Naive B cell (primary cell): Measurements from ENCODE around the gene NFATC1. TPM values are rescaled to one million over a fixed set of nuclear protein-coding genes. Genes with fewer than 3 reads are reported as not detected.

Experiments
- ATAC-seq, 2 donors: fragments of 150-1000 bp; cut with Tn5 transposase; 2 replicates each; pipeline ENCODE4 v1.10.0; 2021; ENCODE audit warnings: low read depth in 2 of 2, mild to moderate bottlenecking in 2 of 2, moderate library complexity in 2 of 2
- DNase-seq: peaks from one replicate; pipeline ENCODE4 v3.0.0; 2022
- H3K27ac Mint-ChIP-seq, 6 donors: one replicate each; pipeline ENCODE4 v1.8.0; 2020 to 2022; ENCODE audit warnings: mild to moderate bottlenecking in 6 of 6, mixed read lengths in 6 of 6, moderate library complexity in 5 of 6, inconsistent platforms in 2 of 6
- H3K27me3 Mint-ChIP-seq, 3 donors: one replicate each; pipeline ENCODE4 v1.8.0; 2021 to 2022; ENCODE audit warnings: mixed read lengths in 3 of 3, mild to moderate bottlenecking in 1 of 3
- H3K36me3 Mint-ChIP-seq, 2 donors: one replicate each; pipeline ENCODE4 v1.8.0; 2020 to 2022; ENCODE audit warnings: mixed read lengths in 2 of 2, inconsistent platforms in 1 of 2, mild to moderate bottlenecking in 1 of 2
- H3K4me1 Mint-ChIP-seq, 3 donors: one replicate each; pipeline ENCODE4 v1.8.0; 2020 to 2022; ENCODE audit warnings: mixed read lengths in 3 of 3, inconsistent platforms in 1 of 3, mild to moderate bottlenecking in 1 of 3, moderate library complexity in 1 of 3
- H3K4me3 Mint-ChIP-seq, 8 donors: one replicate each; pipeline ENCODE4 v1.8.0; 2020 to 2022; ENCODE audit warnings: mild to moderate bottlenecking in 8 of 8, mixed read lengths in 8 of 8, moderate library complexity in 8 of 8, inconsistent platforms in 2 of 8
- H3K9me3 Mint-ChIP-seq, 7 donors: one replicate each; pipeline ENCODE4 v1.8.0; 2020 to 2022; ENCODE audit warnings: mixed read lengths in 7 of 7, mild to moderate bottlenecking in 5 of 7, inconsistent platforms in 2 of 7, moderate library complexity in 1 of 7
- polyA plus RNA-seq, 6 donors: library from polyadenylated mRNA; unstranded; fragments of 300-500 nt; fragmentation: Illumina TruSeq; gene quantifications; one replicate each; pipeline ENCODE4 v1.2.3, GENCODE V29; 2021; ENCODE audit warnings: low read depth in 6 of 6

Gene NFATC1
- polyA plus RNA-seq, 6 donors from 2014 or later, result 35.7 to 77.8 (median 51.1) TPM

DNA sequence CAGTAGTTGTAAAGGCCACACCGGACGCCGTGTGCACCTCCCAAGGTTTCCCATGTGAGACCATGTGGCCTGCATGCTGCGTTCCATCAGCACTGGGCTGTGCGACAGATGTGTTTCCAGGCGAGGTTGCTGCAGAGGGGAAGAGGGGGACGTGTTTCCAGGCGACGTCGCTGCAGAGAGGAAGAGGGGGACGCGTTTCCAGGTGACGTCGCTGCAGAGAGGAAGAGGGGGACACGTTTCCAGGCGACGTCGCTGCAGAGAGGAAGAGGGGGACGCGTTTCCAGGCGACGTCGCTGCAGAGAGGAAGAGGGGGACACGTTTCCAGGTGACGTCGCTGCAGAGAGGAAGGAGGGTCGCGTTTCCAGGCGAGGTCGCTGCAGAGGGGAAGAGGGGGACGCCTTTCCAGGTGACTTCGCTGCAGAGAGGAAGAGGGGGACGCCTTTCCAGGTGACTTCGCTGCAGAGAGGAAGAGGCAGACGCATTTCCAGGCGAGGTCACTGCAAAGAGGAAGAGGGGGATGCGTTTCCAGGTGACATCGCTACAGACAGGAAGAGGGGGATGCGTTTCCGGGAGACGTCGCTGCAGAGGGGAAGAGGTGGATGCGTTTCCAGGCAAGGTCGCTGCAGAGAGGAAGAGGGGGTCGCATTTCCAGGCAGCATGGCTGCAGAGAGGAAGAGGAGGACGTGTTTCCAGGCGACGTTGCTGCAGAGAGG, 24.5 kb downstream of the NFATC1 start:
- Mint-ChIP-seq H3K27me3 (no peaks in the 10 kb centered on the region), H3K4me3 (peak overlapping the region in 2 of 8 donors; percentile 66 to 75), H3K36me3 (peaks cover 12 to 25% of the 10 kb centered on the region in 2 donors), H3K9me3 (no peaks in the 10 kb centered on the region), H3K27ac (peak overlapping the region in 3 of 6 donors; percentile 66 to 89 (median 82)), H3K4me1 (peaks cover 30 to 47% (median 37%) of the 10 kb centered on the region in 3 donors)
- DNase-seq (no peak), ATAC-seq (no peak)

- Mint-ChIP-seq H3K4me3 (peak overlapping the region in 1 of 8 donors; percentile 47), H3K4me1 (peaks cover 31 to 47% (median 39%) of the 10 kb centered on the region in 3 donors), H3K27me3 (no peaks in the 10 kb centered on the region), H3K9me3 (no peaks in the 10 kb centered on the region), H3K27ac (peak overlapping the region in 2 of 6 donors; percentile 29 to 59), H3K36me3 (peaks cover 12 to 28% of the 10 kb centered on the region in 2 donors)
- ATAC-seq (no peak), DNase-seq (no peak)
These were observed 25.6 kb downstream of the NFATC1 start for GRCh38 chr18:79421275-79421857.

- Mint-ChIP-seq H3K27ac (peak overlapping the region in 3 of 6 donors; percentile 76 to 86 (median 80)), H3K9me3 (no peaks in the 10 kb centered on the region), H3K4me1 (peaks cover 28 to 46% (median 38%) of the 10 kb centered on the region in 3 donors), H3K36me3 (peaks cover 12 to 28% of the 10 kb centered on the region in 2 donors), H3K4me3 (peak overlapping the region in 3 of 8 donors; percentile 35 to 57 (median 56)), H3K27me3 (no peaks in the 10 kb centered on the region)
- no peak for DNase-seq
- ATAC-seq, result no peak
These were observed 26.5 kb downstream of the NFATC1 start for GRCh38 chr18:79422022-79422782.

DNA sequence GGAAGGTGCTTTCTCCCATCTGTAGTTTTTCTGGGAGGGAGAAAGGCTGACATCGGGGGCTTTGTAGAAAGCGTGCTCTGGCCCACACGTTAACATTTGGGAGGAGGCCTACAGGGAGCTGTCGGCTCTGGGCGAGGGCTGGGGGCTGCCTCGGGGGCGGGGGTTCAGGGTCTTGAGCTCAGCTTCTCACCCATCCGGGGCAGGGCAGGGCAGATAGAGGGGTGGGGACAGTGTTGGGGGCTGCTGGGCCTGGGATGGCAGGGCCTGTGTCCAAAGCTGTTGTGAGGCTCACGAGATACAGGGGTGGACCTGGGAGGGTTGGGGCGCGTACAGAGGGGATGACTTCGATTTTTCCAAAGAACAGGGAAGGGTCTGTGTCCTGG, 27.0 kb downstream of the NFATC1 start:
- no peaks in the 10 kb centered on the region for H3K27me3 Mint-ChIP-seq
- H3K27ac Mint-ChIP-seq, result no peak overlapping the region
- no peak for ATAC-seq
- no peak for DNase-seq
- no peaks in the 10 kb centered on the region for H3K9me3 Mint-ChIP-seq
- peaks cover 28 to 47% (median 38%) of the 10 kb centered on the region in 3 donors for H3K4me1 Mint-ChIP-seq
- H3K4me3 Mint-ChIP-seq, result no peak overlapping the region
- H3K36me3 Mint-ChIP-seq, result peaks cover 12 to 28% of the 10 kb centered on the region in 2 donors

DNA sequence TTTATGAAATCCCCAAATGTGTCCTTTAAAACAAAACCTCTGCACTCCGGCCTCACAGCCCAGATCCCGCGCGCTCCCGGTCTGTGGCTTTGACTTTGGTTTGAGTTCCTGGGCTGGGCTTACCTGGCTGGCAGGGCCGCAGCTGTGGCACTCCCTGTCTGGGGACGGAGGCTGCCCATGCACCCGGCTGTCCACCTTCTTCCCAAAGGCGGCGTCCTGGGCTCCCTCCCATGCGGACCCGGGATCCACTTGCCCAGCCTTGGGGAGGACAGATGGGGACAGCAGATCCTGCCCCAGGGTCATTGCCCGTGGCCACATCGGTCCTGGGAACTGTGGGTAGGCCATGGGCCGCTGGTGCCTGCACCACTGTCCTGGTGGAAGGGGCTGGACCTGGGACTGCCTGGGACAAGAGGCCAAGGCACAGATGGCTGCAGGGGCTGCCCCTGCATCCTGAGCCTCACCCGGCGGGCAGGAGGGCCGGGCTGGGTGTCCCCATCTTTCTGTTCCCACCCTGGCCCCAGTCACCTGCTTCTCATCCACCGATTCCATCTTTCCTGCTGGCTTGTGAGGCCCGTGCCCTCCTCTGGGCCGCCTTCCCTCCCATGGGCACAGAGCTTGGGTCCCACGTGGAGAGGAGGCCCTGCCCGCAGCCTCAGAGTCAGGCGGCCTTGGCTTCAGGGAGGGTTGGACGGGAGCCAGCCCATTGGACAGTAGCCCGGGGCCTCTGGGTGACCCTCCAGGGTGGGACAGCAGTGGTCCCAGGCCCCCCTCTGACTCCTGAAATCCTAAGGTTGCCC, 27.7 kb downstream of the NFATC1 start:
- Mint-ChIP-seq H3K27ac (peak overlapping the region in 3 of 6 donors; percentile 31 to 56 (median 42)), H3K27me3 (no peaks in the 10 kb centered on the region), H3K4me1 (peaks cover 30 to 48% (median 42%) of the 10 kb centered on the region in 3 donors), H3K36me3 (peaks cover 12 to 28% of the 10 kb centered on the region in 2 donors), H3K9me3 (no peaks in the 10 kb centered on the region), H3K4me3 (no peak overlapping the region)
- DNase-seq (no peak), ATAC-seq (no peak)

DNA sequence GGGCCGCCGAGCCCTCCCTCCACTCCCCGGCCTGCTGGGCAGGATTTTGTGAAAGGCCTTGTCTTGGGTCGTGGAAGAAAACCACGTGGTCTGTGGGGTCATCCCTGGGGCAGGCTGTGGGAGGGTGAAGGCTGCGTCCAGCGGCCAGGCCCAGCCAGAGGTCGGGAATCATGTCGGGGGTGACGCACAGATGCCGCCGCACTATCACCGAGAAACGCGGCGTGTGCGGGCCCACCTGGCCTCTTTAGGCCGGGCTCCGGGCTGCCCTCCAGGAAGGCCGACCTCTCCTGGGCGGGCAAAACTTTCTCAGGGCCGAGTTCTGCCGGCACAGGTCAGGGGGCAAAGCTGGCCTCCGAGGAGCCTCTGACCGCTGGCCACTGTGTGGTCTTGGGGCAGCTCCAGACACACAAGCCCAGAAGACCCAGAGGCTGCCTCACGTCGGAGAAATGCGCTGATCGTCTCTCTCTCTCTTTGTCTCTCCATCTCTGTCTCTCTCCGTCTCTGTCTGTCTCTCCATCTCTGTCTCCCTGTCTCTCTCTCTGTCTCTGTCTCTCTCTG, 28.4 kb downstream of the NFATC1 start:
- Mint-ChIP-seq H3K27ac (peak overlapping the region; percentile 28 to 96 (median 89)), H3K4me3 (peak overlapping the region in 1 of 8 donors; percentile 10), H3K27me3 (no peaks in the 10 kb centered on the region), H3K4me1 (peaks cover 33 to 49% (median 47%) of the 10 kb centered on the region in 3 donors), H3K9me3 (no peaks in the 10 kb centered on the region), H3K36me3 (peaks cover 12 to 28% of the 10 kb centered on the region in 2 donors)
- ATAC-seq, result no peak
- no peak for DNase-seq

DNA sequence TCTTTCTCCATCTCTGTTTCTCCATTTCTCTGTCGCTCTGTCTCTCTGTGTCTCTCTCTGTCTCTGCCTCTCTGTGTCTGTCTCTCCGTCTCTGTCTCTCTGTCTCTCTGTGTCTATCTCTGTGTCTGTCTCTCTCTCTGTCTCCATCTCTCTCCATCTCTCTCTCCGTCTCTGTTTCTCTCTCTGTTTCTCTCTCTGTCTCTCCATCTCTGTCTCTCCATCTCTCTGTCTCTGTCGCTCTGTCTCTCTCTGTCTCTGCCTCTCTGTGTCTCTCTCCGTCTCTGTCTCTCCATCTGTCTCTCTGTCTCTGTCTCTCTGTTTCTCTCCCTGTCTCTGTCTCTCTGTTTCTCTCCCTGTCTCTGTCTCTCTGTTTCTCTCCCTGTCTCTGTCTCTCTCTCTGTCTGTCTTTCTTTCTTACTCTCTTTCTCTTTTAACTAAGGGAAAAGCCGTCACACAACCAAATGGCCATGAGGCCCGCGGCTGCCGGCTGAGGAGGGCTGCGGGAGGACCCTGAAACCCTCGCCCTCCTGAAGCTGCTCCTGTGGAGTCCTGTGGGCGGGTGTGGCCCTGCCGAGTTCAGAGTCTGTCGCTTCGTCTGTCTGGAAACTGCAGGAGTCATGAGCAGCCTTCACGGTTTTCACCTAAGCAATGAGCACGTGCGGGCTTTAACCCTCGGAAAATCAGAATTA, 29.3 kb downstream of the NFATC1 start:
- Mint-ChIP-seq H3K4me3 (peak overlapping the region in 3 of 8 donors; percentile 10 to 79 (median 59)), H3K27me3 (no peaks in the 10 kb centered on the region), H3K4me1 (peaks cover 33 to 52% (median 51%) of the 10 kb centered on the region in 3 donors), H3K27ac (peak overlapping the region in 5 of 6 donors; percentile 89 to 96 (median 93)), H3K9me3 (no peaks in the 10 kb centered on the region), H3K36me3 (peaks cover 7 to 23% of the 10 kb centered on the region in 2 donors)
- ATAC-seq, result no peak
- no peak for DNase-seq

DNA sequence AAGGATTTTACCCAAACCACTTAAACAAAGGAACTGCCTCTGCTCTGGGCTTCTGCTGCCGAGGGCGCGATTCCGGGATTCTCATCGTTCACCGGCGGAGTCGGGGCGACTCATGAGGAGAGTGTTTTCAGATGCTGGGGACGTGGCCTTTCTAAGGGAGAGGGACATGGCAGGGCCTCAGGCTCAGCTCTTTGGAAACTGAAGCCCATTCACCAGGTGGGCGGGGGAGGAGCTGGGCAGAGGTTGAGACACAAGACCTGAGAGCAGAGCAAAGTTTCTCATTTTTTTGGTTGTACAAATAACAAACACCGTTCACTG, 29.8 kb downstream of the NFATC1 start:
- Mint-ChIP-seq H3K27ac (peak overlapping the region in 3 of 6 donors; percentile 59 to 89 (median 68)), H3K4me3 (peak overlapping the region in 1 of 8 donors; percentile 2), H3K27me3 (no peaks in the 10 kb centered on the region), H3K36me3 (peaks cover 7 to 18% of the 10 kb centered on the region in 2 donors), H3K4me1 (peaks cover 31 to 52% (median 51%) of the 10 kb centered on the region in 3 donors), H3K9me3 (no peaks in the 10 kb centered on the region)
- DNase-seq, result no peak
- ATAC-seq, result no peak

DNA sequence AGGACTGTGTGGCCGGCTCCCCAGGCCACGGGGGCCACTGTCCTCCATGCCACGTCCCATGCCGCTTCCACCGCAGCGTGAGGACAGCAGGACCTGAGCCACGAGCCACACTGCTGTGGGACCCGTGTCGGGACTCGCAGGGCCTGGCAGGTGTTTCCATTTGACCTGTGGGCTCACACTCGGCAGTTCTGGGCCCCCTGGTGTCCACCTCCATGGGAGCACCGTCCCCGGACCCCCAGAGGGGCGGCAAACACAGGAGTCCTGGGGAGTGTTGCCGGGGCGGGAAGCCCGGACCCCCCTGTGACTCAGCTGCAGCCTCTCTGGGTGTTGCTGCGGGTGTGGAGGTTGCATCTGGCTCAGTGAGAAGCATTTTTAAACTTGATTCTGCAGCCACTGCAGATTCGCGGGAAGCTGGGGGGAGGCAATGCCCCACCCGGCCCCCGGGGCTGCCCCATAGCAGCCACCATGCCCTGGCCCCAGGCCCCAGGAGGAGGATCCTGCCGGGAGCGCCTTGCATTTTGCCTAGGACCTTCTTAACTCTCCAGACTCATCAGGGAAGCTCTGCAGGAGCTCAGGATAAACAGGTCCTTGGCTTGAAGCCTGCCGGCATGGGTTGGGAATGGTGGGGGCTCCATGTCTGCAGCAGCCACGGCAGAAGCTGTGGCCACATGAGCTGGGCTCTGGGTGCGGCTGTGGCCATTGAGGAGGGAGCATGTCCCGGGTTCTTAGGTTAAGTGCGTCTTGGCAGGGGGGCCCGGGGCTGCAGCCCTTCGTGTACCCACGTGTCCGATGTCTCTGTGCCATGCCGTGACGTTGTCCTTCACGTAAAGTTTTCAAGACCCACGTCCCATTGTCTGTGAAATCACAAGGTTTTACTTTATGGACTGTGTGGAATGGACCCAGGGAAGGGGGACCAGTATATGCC, 30.9 kb downstream of the NFATC1 start:
- H3K4me3 Mint-ChIP-seq, result peak overlapping the region in 1 of 8 donors; percentile 9
- no peak for DNase-seq
- H3K36me3 Mint-ChIP-seq, result peaks cover 7 to 15% of the 10 kb centered on the region in 2 donors
- H3K27me3 Mint-ChIP-seq, result no peaks in the 10 kb centered on the region
- peaks cover 33 to 59% (median 54%) of the 10 kb centered on the region in 3 donors for H3K4me1 Mint-ChIP-seq
- H3K27ac Mint-ChIP-seq, result peak overlapping the region in 2 of 6 donors; percentile 31 to 65
- no peaks in the 10 kb centered on the region for H3K9me3 Mint-ChIP-seq
- ATAC-seq, result no peak

DNA sequence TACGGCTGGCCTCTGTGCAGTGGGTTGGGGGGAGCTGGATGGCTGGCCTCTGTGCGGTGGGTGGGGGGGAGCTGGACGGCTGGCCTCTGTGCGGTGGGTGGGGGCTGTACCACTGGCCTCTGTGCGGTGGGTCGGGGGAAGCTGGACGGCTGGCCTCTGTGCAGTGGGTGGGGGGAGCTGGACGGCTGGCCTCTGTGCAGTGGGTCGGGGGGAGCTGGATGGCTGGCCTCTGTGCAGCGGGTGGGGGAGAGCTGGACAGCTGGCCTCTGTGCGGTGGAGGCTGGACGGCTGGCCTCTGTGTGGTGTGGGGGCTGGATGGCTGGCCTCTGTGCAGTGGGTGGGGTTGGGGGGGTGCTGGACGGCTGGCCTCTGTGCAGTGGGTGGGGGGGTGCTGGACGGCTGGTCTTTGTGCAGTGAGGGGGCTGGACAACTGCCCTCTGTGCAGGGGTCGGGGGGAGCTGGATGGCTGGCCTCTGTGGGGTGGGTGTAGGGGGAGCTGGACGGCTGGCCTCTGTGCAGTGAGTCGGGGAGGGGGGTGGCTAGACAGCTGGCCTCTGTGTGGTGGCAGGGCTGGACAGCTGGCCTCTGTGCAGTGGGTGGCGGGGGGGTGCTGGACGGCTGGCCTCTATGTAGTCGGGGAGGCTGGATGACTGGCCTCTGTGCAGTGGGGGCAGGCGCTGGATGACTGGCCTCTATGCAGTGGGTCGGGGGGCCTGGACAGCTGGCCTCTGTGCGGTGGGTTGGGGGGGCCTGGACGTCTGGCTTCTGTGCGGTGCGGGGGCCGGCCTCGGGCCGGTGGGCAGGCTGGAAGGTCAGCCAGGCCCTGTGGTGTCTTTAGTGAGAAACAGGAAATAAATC, 31.9 kb downstream of the NFATC1 start:
- Mint-ChIP-seq H3K4me1 (peaks cover 31 to 53% (median 52%) of the 10 kb centered on the region in 3 donors), H3K4me3 (peak overlapping the region in 1 of 8 donors; percentile 9), H3K36me3 (peaks cover 7 to 15% of the 10 kb centered on the region in 2 donors), H3K9me3 (no peaks in the 10 kb centered on the region), H3K27ac (peak overlapping the region in 2 of 6 donors; percentile 34 to 54), H3K27me3 (no peaks in the 10 kb centered on the region)
- no peak for DNase-seq
- no peak for ATAC-seq

- H3K4me3 Mint-ChIP-seq, result peak overlapping the region in 2 of 8 donors; percentile 1 to 33
- no peaks in the 10 kb centered on the region for H3K9me3 Mint-ChIP-seq
- H3K27ac Mint-ChIP-seq, result peak overlapping the region; percentile 30 to 82 (median 72)
- no peaks in the 10 kb centered on the region for H3K27me3 Mint-ChIP-seq
- no peak for DNase-seq
- ATAC-seq, result no peak
- H3K36me3 Mint-ChIP-seq, result peaks cover 7 to 15% of the 10 kb centered on the region in 2 donors
- H3K4me1 Mint-ChIP-seq, result peaks cover 36 to 58% (median 57%) of the 10 kb centered on the region in 3 donors
These were observed 32.6 kb downstream of the NFATC1 start for GRCh38 chr18:79428287-79428686.
